Stomach (tissue), 4 donors: Measurements from ENCODE around the gene LDB1.

Source experiments
- EP300 ChIP-seq: sonication (generic); formaldehyde crosslinking; IDR thresholded peaks from one replicate; pipeline ENCODE4 v1.6.1; 2017; ENCODE audit warnings: antibody characterized with exemption
- POLR2A ChIP-seq, 4 donors: fragments of 450-650 bp; IDR thresholded peaks; one replicate each; pipeline ENCODE4 v1.6.1; 2016; ENCODE audit warnings: antibody characterized with exemption in 4 of 4, control low read depth in 2 of 4, mild to moderate bottlenecking in 1 of 4, moderate library complexity in 1 of 4
- POLR2AphosphoS5 ChIP-seq, 3 donors: sonication (generic); formaldehyde crosslinking; IDR thresholded peaks; one replicate each; pipeline ENCODE4 v1.6.1; 2016; ENCODE audit warnings: antibody characterized with exemption in 3 of 3
- TF ChIP-seq, protein P1 (sequence below), 7 experiments: fragments of 450-650 bp in 4 of 7; fragments of 200-600 bp in 3 of 7; sonication (generic) in 3 of 7; IDR thresholded peaks; one replicate each; pipeline ENCODE4 v1.5.1; 2016 to 2019; ENCODE audit warnings: antibody characterized with exemption in 7 of 7, control low read depth in 2 of 7, mild to moderate bottlenecking in 1 of 7

DNA sequence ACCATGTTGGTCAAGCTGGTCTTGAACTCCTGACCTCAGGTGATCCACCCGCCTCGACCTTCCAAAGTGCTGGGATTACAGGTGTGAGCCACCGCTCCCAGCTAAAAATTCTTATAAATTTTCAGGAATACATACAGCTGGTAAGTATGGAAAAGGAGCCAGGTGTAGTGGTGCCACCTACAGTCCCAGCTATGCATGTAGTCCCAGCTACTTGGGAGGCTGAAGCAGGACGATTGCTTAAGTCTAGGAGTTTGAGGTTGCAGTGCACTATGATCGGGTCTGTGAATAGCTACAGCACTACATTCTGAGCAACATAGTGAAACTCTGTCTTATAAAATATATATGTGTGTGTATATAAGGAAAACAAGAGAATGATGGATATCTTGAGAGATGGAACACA is 19.0 kb downstream of the LDB1 start:
- TF ChIP-seq, protein P1, sequence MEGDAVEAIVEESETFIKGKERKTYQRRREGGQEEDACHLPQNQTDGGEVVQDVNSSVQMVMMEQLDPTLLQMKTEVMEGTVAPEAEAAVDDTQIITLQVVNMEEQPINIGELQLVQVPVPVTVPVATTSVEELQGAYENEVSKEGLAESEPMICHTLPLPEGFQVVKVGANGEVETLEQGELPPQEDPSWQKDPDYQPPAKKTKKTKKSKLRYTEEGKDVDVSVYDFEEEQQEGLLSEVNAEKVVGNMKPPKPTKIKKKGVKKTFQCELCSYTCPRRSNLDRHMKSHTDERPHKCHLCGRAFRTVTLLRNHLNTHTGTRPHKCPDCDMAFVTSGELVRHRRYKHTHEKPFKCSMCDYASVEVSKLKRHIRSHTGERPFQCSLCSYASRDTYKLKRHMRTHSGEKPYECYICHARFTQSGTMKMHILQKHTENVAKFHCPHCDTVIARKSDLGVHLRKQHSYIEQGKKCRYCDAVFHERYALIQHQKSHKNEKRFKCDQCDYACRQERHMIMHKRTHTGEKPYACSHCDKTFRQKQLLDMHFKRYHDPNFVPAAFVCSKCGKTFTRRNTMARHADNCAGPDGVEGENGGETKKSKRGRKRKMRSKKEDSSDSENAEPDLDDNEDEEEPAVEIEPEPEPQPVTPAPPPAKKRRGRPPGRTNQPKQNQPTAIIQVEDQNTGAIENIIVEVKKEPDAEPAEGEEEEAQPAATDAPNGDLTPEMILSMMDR (IDR thresholded peaks at IDR 0.05), result no peak
- TF ChIP-seq EP300, result no peak
- no peak for TF ChIP-seq POLR2A (IDR thresholded peaks at IDR 0.05)
- TF ChIP-seq POLR2AphosphoS5 (IDR thresholded peaks at IDR 0.05), result no peak
